GM21447 (cell line): ENCODE measurements around the gene MAN2B1.
"Not testable (repeated sequence)": the region's sequence is repeated elsewhere in the genome, so short reads cannot be mapped to it uniquely, and the experiment has no call there.

ENCODE experiments used
- ATAC-seq: cut with Tn5 transposase; IDR thresholded peaks from one replicate; pipeline ENCODE4 v1.9.1; 2021; ENCODE audit not compliant: unreplicated experiment

Gene MAN2B1

DNA sequence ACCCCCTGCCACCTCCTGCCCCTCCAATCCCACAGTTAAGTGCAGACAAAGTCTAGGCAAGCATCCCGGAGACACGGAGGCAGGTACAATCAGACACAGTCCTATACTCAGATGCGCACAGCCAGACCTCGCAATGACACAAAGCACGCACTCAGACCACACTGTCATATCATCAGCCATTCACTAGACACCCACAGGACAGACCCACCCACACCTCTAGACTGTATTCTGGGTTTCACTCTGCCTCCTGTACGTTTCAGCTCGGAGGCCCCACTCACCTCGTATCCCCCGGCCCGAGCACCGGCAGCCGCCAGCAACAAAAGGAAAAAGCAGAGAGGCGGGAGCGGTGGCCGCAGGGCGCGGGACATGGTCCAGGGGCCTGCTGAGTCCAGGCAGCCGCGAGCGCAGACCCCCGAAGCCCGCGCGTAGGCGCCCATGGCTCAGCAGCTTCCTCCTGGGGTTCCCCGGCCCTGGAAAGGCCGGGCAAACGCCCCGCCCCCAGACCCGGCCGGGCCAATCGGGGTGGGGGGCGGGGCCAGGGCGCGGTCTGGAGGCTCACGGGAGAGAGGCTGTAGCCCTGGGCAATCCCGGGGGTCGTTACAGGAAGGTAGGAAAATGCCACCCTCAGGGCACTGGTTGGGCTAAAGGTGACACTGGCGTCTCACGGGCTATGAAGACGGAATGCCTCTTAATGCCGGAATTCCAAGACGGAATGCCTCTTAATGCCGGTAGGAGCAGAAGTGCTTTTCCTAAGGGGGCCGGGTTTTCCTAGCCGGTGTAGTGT is at the start of gene MAN2B1, which contains the start of gene WDR83:
Gene MAN2B1, minus strand, starts transcription at position 478 of the 784 bp plus-strand sequence. Its CDS starts 41 bp downstream, at position 437.
Gene WDR83, plus strand, starts transcription at position 543 of the 784 bp plus-strand sequence. CDS start 2,984 bp downstream, outside the sequence.
- peak; percentile 40 for ATAC-seq

DNA sequence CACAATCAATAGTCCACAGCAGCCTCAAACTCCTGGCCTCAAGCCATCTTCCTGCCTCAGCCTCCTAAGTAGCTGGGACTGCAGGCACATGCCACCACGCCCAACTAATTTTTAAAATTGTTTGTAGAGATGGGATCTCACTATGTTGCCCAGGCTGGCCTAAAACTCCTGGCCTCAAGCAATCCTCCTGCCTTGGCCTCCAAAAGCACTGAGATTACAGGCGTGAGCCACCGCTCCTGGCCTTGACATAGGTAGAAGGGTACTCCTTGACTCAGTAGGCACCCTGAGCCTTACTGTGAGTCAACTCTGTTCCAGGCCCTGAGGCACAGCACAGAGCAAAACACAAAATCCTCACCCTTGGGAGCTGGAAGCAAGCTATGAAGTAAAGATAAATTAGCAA is 49.4 kb upstream of the MAN2B1 start:
- no peak for ATAC-seq

DNA sequence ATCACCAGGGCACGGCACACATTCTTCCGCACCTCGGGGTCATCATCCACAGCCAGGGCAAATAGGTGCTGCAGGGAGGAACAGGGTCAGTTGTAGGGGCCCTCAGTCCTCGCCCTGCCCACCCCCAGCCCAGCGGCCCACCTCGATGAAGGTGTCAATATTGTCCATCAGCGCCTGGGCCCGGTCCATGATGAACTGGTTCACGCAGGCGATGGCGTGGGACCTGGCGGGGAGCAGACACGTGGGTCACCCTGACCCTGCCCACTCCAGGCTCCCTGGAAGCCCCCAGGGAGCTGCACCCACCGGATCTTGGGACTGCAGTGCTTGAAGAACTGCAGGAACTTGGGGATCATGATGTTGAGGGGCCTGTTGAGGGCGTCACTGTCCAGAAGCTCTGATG is 48.6 kb upstream of the MAN2B1 start:
- ATAC-seq, result no peak

DNA sequence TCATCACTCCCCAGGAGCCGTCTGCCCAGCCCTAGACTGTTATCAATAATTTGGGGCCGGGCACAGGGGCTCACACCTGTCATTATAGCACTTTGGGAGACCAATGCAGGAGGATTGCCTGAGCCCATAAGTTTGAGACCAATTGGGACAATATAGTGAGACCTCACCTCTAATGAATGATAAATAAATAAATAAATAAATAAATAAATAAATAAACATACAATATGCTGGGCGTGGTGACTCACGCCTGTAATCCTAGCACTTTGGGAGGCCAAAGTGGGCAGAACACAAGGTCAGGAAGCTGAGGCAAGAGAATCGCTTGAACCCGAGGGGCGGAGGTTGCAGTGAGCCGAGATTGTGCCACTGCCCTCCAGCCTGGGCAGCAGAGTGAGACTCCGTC is 46.8 kb upstream of the MAN2B1 start:
- ATAC-seq, result not testable (repeated sequence)

DNA sequence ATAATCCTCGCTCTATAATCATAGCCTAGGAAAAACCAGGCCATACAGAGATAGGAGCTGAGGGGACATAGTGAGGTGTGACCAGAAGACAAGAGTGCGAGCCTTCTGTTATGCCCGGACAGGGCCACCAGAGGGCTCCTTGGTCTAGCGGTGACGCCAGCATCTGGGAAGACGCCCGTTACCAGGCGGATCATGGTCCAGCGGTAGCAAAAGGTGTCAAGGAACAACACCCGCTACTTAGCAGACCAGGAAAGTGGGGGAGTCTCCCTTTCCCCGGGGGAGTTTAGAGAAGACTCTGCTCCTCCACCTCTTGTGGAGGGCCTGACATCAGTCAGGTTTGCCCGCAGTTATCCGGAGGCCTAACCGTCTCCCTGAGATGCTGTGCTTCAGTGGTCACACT is 45.5 kb upstream of the MAN2B1 start:
- not testable (repeated sequence) for ATAC-seq

DNA sequence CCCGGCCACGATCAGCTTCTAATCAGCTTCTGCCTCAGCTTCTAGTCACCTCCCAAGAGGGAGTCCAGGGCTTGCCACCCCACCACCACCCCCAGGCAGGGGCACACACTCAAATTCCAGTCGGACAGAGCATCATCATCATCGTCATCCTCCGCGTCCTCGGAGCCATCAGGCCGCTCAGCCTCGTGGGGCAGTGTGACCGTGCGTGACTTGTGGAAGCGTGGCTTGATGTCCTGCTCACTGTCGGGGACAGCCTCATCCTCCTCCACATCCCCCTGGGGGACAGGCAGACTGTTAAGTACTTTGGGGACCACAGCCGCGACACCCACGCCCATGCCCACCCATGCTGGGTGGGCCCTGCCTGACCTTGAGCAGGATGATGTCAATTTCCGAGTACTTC is 44.6 kb upstream of the MAN2B1 start:
- no peak for ATAC-seq

DNA sequence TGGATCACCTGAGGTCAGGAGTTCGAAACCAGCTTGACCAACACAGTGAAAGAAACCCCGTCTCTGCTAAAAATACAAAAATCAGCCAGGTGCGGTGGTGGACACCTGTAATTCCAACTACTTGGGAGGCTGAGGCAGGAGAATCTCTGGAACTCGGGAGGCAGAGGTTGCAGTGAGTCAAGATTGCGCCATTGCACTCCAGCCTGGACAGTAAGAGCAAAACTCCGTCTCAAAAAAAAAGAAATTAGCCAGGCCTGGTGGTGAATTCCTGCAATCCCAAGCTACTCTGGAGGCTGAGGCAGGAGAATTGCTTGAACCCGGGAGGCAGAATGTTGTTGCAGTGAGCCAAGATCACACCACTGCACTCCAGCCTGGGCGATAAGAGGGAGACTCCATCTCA is 42.1 kb upstream of the MAN2B1 start:
- ATAC-seq, result no peak

DNA sequence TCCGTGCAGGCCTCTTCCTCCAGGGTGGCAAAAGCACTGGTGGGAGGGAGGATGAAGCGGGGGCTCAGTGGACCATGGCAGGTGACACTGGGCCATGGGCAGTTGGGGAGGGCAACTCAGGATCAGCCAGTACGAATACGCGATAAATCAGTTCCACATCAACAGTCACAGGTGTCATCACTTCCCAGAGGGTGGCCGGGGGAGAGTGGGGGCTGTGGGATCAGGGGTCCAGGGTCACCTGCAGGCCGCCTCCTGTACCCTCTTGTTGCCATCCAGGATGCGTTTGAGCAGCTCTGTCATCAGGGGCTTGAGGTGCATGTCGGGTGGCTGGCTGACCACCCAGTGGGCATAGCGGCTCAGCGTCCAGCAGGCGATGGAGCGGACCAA is 39.8 kb upstream of the MAN2B1 start:
- ATAC-seq, result no peak

DNA sequence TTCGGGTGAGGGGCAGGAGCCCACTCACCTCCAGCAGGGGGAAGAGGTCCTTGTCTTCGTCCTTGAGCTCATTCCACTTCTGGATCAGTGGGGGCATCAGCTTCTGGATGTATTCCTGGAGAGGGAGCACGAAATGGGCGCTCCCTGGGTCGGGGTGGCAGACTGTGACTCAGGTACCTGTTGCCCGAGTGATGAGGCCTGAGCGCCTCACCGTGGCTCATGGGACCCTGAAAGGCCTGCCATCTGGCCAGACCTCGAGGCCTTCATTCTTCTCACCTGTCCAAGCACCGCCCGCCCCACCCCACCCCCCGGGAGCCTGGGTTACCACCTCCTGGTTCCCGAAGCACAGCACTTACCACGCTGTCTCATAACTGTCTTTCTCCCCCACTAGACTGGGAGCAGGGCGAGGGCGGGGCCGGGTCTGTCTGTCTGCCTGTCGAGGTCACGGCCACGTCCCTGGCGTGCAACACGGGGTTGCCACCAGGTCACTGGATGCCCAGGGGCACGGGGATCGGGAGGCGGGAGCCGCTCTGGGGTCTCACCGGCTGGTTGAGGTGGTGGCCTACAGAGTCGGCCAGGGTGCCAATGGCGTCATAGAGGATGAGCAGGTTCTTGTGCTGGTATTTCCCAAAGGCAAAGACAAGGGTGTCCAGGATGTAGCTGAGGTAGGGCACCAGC is 39.3 kb upstream of the MAN2B1 start:
- no peak for ATAC-seq

DNA sequence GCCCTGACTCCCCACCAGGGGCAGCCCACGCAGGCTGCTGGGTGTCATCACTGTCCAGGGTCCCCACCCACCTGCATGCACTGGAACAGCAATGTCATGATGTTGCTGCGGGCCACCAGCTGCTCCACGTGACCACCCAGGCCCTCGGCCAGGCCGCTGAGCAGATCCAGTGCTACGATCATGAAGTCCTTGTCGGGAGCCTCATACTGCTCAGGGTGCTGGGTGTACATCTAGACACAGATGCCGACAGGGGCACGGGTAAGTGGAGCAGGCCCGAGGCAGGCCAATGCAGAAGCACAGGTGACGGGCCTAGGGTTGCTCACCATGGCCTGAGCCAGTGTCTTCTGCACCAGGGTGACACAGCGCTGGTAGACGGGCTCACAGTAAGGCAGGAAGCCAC is 38.6 kb upstream of the MAN2B1 start:
- ATAC-seq, result no peak

DNA sequence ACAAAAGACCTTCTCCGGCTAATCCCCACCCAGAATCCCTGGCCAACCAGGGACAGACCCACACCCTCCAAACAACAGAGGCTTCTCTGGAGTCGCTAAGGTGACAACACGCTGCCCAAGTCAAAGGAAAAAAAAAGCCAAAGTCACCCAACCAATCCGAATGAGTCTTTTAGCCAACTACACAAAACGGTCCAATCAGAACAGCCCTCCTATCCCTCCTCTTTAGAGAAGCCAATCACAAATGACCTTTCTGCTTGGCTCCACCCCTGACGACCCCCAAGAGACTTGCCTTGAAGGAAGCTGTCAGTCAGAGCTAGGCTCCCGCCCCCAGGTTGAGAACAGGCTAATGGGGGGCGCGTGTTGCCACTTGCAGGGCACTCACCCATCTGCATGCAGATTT is 36.5 kb upstream of the MAN2B1 start:
- ATAC-seq, result no peak

DNA sequence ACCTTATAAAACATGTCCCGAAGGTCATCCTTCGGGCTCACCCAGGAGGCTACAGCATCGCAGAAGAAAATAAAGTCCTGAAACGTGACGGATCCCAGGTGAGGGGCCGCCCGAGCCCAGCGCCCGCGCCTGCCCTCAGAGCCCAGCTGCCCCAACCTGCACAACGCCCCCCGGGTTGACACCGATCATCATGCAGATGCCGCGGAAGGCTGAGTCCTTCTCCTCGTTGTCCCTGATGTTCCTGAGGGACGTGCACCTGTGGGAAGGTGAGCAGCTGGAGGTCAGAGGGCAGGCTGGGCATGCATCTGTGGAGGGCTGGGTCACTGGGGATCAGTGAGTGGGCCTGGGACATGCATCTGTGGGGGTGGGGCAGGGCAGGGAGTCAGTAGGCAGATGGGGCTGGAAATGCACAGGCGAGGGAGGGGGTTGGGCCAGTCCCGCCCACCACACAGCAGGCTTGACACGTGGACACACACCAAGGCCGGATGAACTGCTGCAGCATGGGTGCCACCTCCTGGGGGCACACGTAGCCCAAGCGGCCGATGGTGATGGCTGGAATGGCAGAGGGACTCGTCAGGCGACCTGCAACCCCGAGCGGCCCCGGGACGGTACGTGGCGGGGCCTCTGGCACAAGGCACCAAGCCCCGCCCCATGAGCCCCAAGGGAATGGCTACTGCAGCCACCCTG is 35.2 kb upstream of the MAN2B1 start:
- ATAC-seq, result no peak

DNA sequence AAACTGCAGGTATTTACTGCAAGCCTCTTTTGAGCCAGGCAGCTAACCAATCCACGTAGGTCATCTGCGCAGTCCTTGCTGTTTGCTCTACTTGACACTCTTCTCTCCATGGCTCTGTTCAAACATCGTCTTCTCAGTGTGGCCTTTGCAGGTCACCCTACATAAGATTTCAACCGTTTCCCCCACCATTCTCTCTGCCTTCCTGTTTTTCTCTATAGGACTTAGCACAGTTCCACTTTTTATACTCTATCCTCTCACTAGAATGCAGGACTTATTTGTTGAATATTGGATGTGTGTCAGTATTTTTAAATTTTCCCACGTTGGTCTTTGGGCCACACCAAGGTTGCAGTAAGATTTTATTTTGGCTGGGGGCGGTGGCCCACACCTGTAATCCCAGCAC is 31.6 kb upstream of the MAN2B1 start:
- no peak for ATAC-seq

DNA sequence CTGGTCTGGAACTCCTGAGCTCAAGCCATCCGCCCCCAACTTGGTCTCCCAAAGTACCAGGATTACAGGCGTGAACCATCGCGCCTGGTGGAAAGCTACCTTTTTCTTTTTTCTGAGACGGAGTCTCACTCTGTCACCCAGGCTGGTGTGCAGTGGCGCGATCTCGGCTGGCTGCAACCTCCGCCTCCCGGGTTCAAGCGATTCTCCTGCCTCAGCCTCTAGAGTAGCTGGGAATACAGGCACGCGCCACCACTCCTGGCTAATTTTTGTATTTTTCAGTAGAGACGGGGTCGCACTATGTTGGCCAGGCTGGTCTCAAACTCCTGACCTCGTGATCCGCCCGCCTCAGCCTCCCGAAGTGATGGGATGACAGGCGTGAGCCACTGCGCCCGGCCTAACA is 30.9 kb upstream of the MAN2B1 start:
- not testable (repeated sequence) for ATAC-seq

DNA sequence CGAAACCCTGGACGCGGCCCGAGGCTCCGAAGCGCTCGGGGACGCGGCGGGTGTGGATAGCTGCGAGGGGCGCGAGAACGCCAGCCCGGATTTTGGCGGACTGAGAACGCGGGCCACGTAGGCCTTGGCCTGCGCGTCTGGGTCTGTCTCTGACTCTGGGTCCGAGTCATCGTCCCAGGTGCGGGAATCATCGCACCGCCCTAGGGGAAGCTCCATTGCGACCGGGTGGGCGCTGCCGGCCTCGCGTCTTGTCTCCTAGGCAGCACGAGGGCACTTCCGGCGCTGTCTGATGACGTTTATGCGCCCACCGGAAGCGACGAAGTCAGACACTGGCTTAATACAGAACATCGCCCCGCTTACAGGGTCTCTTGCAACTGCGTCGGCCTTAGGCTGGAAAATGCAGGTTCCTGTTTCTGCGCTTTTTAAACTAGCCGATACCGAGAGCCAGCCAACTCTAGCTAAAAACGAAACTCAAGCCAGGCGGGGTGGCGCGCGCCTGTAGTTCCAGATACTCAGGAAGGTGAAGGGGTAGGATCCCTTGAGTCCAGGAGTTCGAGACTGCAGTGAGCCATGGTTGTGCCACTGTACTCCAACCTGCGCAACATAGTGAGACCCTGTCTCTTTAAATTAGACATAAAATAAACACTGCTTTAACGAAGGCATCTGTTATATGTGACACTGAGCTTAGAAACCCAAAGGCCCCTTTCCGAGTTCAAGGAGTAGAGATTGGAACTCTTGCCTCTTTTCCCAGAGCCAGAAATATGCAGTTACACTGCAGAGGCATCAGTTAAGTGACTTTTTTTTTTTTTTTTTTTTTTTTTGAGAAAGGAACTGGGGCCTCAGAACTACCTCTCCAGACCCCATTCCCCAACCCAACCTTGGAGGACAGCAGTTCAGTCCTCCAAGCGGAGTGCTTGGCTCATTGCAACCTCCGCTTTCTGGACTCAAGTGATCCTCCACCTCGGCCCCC is 30.1 kb upstream of the MAN2B1 start, which contains the start of gene FBXW9:
Gene FBXW9, minus strand, starts transcription at position 266 of the 970 bp plus-strand sequence. Its CDS starts 50 bp downstream, at position 216.
- peak; percentile 68 for ATAC-seq

DNA sequence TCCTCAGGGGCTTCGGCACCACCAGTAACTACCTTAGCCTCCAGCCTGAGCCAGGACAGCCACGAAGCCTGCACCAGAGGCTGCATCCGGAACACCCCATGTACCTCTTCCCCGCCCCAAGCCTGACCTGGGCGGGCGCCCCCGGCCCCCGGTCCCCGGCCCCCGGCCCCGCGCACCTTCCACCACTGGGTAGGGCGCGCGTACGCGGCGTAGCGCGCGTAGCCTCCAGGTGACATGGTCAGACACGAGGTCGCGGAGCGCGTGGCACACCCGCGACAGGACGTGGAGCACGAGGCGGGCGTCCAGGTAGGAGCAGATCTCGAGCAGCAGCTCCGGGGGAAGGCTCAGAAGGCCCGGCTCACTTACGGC is 29.4 kb upstream of the MAN2B1 start:
- peak; percentile 21 for ATAC-seq

DNA sequence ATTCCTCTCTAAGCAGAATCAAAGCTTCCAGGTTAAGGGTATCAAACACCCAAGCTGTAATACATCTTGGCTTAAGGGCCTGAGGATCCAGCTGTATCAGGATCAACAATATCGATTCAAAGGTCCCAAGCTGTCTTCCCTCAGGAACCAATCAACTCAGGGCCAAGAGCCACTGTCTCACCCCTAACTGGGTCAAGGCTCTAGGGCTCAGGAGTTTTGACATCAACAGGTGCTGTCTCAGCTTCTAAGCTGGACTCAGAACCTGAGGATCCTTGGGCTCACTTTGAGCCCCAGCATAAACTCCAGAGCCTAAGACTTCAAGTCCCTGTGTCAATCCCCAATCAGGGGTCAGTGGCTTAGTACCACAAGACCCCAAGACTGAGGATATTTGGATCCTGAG is 29.0 kb upstream of the MAN2B1 start:
- no peak for ATAC-seq

DNA sequence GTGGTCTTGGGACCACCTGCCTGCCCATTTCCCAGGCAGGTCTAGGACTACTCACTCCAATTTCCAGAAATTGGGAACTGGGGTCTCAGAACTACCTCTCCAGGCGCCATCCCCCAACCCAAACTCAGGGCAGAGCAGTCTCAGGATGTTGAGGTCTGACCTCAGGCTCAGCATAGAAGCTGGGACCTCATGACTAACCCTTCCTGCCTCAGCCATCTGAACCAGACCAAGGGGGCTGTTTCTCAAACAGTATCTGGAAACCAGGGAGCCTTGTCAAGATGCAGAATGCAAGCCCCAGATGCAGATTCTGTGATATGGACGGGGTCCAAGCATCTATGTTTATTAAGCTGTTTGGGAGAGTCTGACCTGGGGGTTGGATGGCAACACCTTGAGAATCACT is 28.6 kb upstream of the MAN2B1 start:
- ATAC-seq, result no peak

DNA sequence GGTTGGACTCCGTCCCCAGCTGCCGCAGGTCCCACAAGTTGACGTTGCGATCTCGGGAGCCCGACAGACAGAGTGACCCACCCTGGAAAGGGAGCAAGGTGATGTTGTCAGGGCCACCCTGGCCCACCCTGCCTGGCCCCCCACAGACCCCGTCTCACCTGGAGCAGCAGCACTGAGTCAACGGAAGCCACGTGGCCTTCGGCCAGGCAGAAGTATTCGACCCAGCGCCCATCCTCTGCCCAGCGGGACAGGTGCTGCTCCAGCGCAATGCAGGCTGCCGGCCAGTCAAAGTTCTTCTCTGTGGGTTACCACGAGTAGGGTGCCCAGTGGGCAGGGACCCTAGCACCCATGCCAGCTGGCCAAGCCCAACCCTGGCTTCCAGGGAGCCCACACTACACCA is 28.1 kb upstream of the MAN2B1 start:
- ATAC-seq, result no peak

DNA sequence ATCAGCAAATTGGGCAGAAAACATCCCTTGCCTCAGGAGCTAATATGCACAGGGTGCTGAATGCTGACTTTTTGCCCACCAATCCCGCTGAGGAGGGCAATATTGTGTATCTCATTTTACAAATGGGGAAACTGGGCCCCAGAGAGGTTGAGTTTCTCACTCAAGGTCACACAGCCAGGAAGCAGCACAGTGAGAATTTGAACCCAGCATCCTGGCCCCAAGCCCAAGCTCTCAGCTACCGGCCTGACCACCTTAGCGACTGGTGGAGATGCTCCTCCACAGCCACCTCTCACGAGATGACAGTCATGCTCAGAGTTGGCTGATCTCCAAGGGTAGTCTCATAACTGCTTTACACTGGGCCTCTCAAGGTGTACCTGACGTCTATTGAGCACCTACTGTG is 26.4 kb upstream of the MAN2B1 start:
- no peak for ATAC-seq
